H1 (cell line): Measurements from ENCODE around the gene DPEP3. TPM values are rescaled to one million over a fixed set of nuclear protein-coding genes. Genes with fewer than 3 reads are reported as not detected.

Experiments used
- CHD2 ChIP-seq: IDR thresholded peaks from 2 replicates; pipeline ENCODE4 v1.6.1; 2012; ENCODE audit warnings: low read length, improper control_type of control experiment
- POU5F1 ChIP-seq: IDR thresholded peaks from 2 replicates; pipeline ENCODE4 v1.6.1; 2011; ENCODE audit warnings: low read depth, mild to moderate bottlenecking, low read length, moderate library complexity
- ZNF274 ChIP-seq: IDR thresholded peaks from 2 replicates; pipeline ENCODE4 v1.7.0; 2012; ENCODE audit warnings: low read length, borderline replicate concordance; ENCODE audit errors: extremely low read depth
- polyA plus RNA-seq, 7 experiments: library from polyadenylated mRNA; depleted of rRNA in 3 of 7; stranded (reverse) in 5 of 7; unstranded in 2 of 7; fragments of >200 nt in 5 of 7; fragments of 200-250 nt in 2 of 7; gene quantifications; 1 replicate in 5 of 7; 2 replicates in 1 of 7; 4 replicates in 1 of 7; pipeline versions ENCODE4 v1.2.1 to v1.2.3, GENCODE V29; 2011 to 2013; ENCODE audit warnings: missing spikeins in 2 of 7, mixed read lengths in 2 of 7
- total RNA-seq: library from RNA; stranded (reverse); fragmentation: NEBNext Ultra II Directional; extraction: Animal tissue kit (Norgen Biotek cat#: 25700); gene quantifications from 2 replicates; pipeline ENCODE4 v1.2.1, GENCODE V29; 2021
- TF ChIP-seq, protein P1 (sequence below): IDR thresholded peaks from 2 replicates; pipeline ENCODE4 v1.6.1; 2012; ENCODE audit warnings: inconsistent platforms

The DPEP3 gene
- total and polyA plus RNA-seq, 2 of the 8 experiments (the other 6 are each of a cell fraction or from before 2014, with no cell fraction given) = 6.5 to 9.9 TPM

DNA sequence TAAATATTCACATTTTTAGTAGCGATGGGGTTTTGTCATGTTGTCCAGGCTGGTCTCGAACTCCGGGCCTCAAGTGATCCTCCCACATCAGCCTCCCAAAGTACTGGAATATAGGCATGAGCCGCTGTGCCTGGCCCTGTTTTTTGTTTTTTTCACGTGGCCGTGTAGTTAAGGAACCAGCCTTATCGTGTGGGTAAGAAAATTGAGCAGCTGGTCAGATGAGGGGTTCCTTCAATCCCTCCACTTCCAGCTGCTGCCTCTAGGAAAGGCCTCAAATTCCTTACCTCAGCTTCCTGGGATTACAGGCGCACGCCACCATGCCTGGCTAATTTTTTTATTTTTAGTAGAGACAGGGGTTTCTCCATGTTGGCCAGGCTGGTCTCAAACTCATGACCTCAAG lies 24.9 kb upstream of the DPEP3 start (continued):
- TF ChIP-seq ZNF274 = no peak
- TF ChIP-seq POU5F1 = no peak
- TF ChIP-seq CHD2 = no peak
- TF ChIP-seq, protein P1, sequence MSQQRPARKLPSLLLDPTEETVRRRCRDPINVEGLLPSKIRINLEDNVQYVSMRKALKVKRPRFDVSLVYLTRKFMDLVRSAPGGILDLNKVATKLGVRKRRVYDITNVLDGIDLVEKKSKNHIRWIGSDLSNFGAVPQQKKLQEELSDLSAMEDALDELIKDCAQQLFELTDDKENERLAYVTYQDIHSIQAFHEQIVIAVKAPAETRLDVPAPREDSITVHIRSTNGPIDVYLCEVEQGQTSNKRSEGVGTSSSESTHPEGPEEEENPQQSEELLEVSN = no peak
